ENCODE data around the gene MTF2.

- TF ChIP-seq CTCF (IDR thresholded peaks at IDR 0.05; ENCODE audit: low read length) (peak; percentile 61), EZH2phosphoT487 (IDR thresholded peaks at IDR 0.05; ENCODE audit: low read length) (no peak), EZH2 (optimal IDR thresholded peaks at IDR 0.05; ENCODE audit: low read depth, low read length) (no peak)
These were observed 16.9 kb upstream of the MTF2 start for GRCh38 chr1:93061895-93062792.

Data from MM.1S (cell line).